Panc1 (cell line): Measurements from ENCODE around the gene ADORA2B. TPM values are rescaled to one million over a fixed set of nuclear protein-coding genes. Genes with fewer than 3 reads are reported as not detected.

Experiments used
- ATAC-seq: fragments of 200-7000 bp; cut with Tn5 transposase; 2 replicates; pipeline ENCODE4 v1.9.1; 2020; ENCODE audit warnings: mild to moderate bottlenecking, moderate library complexity
- BruUV-seq: library from RNA; stranded (reverse); fragments of 400-500 nt; replicated peaks from 2 replicates; lab custom pipeline; 2021; lab: Mats Ljungman, UMichigan
- CTCF ChIA-PET: fragments of 300-600 bp; sonication (Branson Sonifier 250); formaldehyde crosslinking; loops from one replicate; lab custom pipeline; 2022; ENCODE audit warnings: antibody characterized with exemption; lab: Charles Lee
- POLR2A ChIA-PET: fragments of 300-600 bp; sonication (Branson Sonifier 250); formaldehyde crosslinking; loops from one replicate; lab custom pipeline; 2022; ENCODE audit warnings: antibody characterized with exemption; lab: Charles Lee
- DNase-seq: peaks from one replicate; pipeline ENCODE4 v3.0.0-alpha.2; 2010; ENCODE audit warnings: low read depth, low spot score
- H3K27ac ChIP-seq: 2 replicates; pipeline ENCODE4 v1.5.1; 2011; ENCODE audit warnings: mild to moderate bottlenecking, low read length, inconsistent platforms
- H3K27me3 ChIP-seq: fragments of 200-500 bp; sonication (Bioruptor generic); 2 replicates; pipeline ENCODE4 v1.6.0; 2014; ENCODE audit warnings: low read length, inconsistent platforms; ENCODE audit not compliant: control insufficient read depth, insufficient read depth
- H3K36me3 ChIP-seq: fragments of 200-500 bp; sonication (Bioruptor generic); 2 replicates; pipeline ENCODE4 v1.5.1; 2014; ENCODE audit warnings: inconsistent platforms, mild to moderate bottlenecking, low read length, moderate library complexity; ENCODE audit not compliant: control insufficient read depth, insufficient read depth
- H3K4me1 ChIP-seq: 2 replicates; pipeline ENCODE4 v1.5.1; 2011; ENCODE audit warnings: inconsistent platforms, mild to moderate bottlenecking, low read length, moderate library complexity; ENCODE audit not compliant: control insufficient read depth, insufficient read depth
- H3K4me3 ChIP-seq, 2 experiments: 2 replicates each; pipeline ENCODE4 v1.5.1; 2011 to 2012; ENCODE audit warnings: low read depth in 2 of 2, low read length in 2 of 2, mild to moderate bottlenecking in 2 of 2, inconsistent platforms in 1 of 2, moderate library complexity in 1 of 2
- H3K9me3 ChIP-seq: fragments of 200-500 bp; sonication (Bioruptor generic); 2 replicates; pipeline ENCODE4 v1.5.1; 2014; ENCODE audit warnings: low read depth, mild to moderate bottlenecking, inconsistent platforms, low read length, moderate library complexity; ENCODE audit not compliant: control insufficient read depth, insufficient read depth
- CTCF ChIP-seq: fragments of 450-650 bp; IDR thresholded peaks from 2 replicates; pipeline ENCODE4 v1.5.1; 2017; ENCODE audit warnings: mild to moderate bottlenecking
- POLR2AphosphoS5 ChIP-seq: IDR thresholded peaks from 2 replicates; pipeline ENCODE4 v1.6.1; 2012; ENCODE audit warnings: mild to moderate bottlenecking, low read depth, low read length, moderate library complexity
- REST ChIP-seq, 2 experiments: IDR thresholded peaks; 2 replicates each; pipeline ENCODE4 v1.6.1; 2011 to 2012; ENCODE audit warnings: low read depth in 2 of 2, control low read depth in 1 of 2, low read length in 1 of 2, mild to moderate bottlenecking in 1 of 2, moderate library complexity in 1 of 2; ENCODE audit not compliant: insufficient read depth in 1 of 2
- SIN3A ChIP-seq: IDR thresholded peaks from 2 replicates; pipeline ENCODE4 v1.6.1; 2012; ENCODE audit warnings: low read depth, mild to moderate bottlenecking, low read length, moderate library complexity, borderline replicate concordance; ENCODE audit not compliant: insufficient read depth
- TCF7L2 ChIP-seq: IDR thresholded peaks from 2 replicates; pipeline ENCODE4 v1.6.1; 2011; ENCODE audit warnings: mild to moderate bottlenecking, low read depth, low read length, inconsistent platforms
- in situ Hi-C: cut with HindIII; loops from 2 replicates; pipeline ENCODE4 v1.10.0; 2016; ENCODE audit warnings: low sequenced_read_pairs, low pct_unique_long_range_greater_than_20kb
- intact Hi-C: fragments of 100-400 bp; cut with micrococcal nuclease; formaldehyde crosslinking; loops from one replicate; pipeline ENCODE4 v1.10.0; 2022; ENCODE audit not compliant: unreplicated experiment
- total RNA-seq: library from RNA; stranded (reverse); gene quantifications from one replicate; pipeline ENCODE4 v1.2.1, GENCODE V29; 2021; ENCODE audit not compliant: unreplicated experiment

Gene ADORA2B
- total RNA-seq, 1 experiment from 2014 or later, result 42.7 TPM

- POLR2A ChIA-PET, result no interaction called here
- no peak overlapping the region for H3K27ac ChIP-seq
- H3K36me3 ChIP-seq, result no peaks in the 10 kb centered on the region
- H3K4me1 ChIP-seq, result peaks cover 56% of the 10 kb centered on the region
- intact Hi-C loops, result no loop called here
- BruUV-seq, result no TSS peak
- H3K4me3 ChIP-seq, result no peak overlapping the region
- DNase-seq (no peak), ATAC-seq (no peak)
- CTCF ChIA-PET, result no interaction called here
- TF ChIP-seq REST (IDR thresholded peaks at IDR 0.05; ENCODE audit: insufficient read depth in 1 of 2, low read depth in 2 of 2, low read length in 1 of 2) (no peak), TCF7L2 (no peak), POLR2AphosphoS5 (no peak), SIN3A (no peak), CTCF (no peak)
- no peaks in the 10 kb centered on the region for H3K9me3 ChIP-seq
- in situ Hi-C loops, result no loop called here
- H3K27me3 ChIP-seq, result no peaks in the 10 kb centered on the region
These were observed 24.5 kb downstream of the ADORA2B start for GRCh38 chr17:15969463-15969862.

GRCh38 chr17:15970500-15970899 is 25.6 kb downstream of the ADORA2B start:
- Histone ChIP-seq H3K27me3 (no peaks in the 10 kb centered on the region), H3K4me1 (peaks cover 51% of the 10 kb centered on the region), H3K27ac (peak overlapping the region; percentile 26; the same call in 1 of the 2 replicates), H3K9me3 (no peaks in the 10 kb centered on the region), H3K36me3 (no peaks in the 10 kb centered on the region), H3K4me3 (no peak overlapping the region)
- intact Hi-C loops (no loop called here), in situ Hi-C loops (no loop called here)
- no TSS peak for BruUV-seq
- POLR2A ChIA-PET, result interaction anchor here (0.7 kb wide), 1 partner anchor 79 kb away, joined by 3 read pairs; no protein-coding TSS in a partner anchor
- TF ChIP-seq SIN3A, result no peak
- TF ChIP-seq TCF7L2, result no peak
- no peak for TF ChIP-seq POLR2AphosphoS5
- no peak for TF ChIP-seq REST (IDR thresholded peaks at IDR 0.05; ENCODE audit: insufficient read depth in 1 of 2, low read depth in 2 of 2, low read length in 1 of 2)
- no peak for TF ChIP-seq CTCF
- CTCF ChIA-PET, result no interaction called here
- DNase-seq, result no peak
- no peak for ATAC-seq
